Forelimb muscle (tissue), 1 donor: Measurements from ENCODE around the gene AGBL5. TPM values are rescaled to one million over a fixed set of nuclear protein-coding genes. Genes with fewer than 3 reads are reported as not detected.
A peak's percentile ranks its signal among the peaks of the same experiment; 100 is the strongest.

Source experiments
- DNase-seq: peaks from one replicate; pipeline ENCODE4 v3.0.0-alpha.2; 2013; ENCODE audit warnings: low read depth
- polyA plus RNA-seq: library from polyadenylated mRNA; unstranded; fragments of 120-200 nt; gene quantifications from one replicate; pipeline ENCODE4 v1.2.1, GENCODE V29; 2013; ENCODE audit not compliant: insufficient read length

AGBL5 gene, protein sequence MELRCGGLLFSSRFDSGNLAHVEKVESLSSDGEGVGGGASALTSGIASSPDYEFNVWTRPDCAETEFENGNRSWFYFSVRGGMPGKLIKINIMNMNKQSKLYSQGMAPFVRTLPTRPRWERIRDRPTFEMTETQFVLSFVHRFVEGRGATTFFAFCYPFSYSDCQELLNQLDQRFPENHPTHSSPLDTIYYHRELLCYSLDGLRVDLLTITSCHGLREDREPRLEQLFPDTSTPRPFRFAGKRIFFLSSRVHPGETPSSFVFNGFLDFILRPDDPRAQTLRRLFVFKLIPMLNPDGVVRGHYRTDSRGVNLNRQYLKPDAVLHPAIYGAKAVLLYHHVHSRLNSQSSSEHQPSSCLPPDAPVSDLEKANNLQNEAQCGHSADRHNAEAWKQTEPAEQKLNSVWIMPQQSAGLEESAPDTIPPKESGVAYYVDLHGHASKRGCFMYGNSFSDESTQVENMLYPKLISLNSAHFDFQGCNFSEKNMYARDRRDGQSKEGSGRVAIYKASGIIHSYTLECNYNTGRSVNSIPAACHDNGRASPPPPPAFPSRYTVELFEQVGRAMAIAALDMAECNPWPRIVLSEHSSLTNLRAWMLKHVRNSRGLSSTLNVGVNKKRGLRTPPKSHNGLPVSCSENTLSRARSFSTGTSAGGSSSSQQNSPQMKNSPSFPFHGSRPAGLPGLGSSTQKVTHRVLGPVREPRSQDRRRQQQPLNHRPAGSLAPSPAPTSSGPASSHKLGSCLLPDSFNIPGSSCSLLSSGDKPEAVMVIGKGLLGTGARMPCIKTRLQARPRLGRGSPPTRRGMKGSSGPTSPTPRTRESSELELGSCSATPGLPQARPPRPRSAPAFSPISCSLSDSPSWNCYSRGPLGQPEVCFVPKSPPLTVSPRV
- 17.2 TPM for polyA plus RNA-seq

DNA sequence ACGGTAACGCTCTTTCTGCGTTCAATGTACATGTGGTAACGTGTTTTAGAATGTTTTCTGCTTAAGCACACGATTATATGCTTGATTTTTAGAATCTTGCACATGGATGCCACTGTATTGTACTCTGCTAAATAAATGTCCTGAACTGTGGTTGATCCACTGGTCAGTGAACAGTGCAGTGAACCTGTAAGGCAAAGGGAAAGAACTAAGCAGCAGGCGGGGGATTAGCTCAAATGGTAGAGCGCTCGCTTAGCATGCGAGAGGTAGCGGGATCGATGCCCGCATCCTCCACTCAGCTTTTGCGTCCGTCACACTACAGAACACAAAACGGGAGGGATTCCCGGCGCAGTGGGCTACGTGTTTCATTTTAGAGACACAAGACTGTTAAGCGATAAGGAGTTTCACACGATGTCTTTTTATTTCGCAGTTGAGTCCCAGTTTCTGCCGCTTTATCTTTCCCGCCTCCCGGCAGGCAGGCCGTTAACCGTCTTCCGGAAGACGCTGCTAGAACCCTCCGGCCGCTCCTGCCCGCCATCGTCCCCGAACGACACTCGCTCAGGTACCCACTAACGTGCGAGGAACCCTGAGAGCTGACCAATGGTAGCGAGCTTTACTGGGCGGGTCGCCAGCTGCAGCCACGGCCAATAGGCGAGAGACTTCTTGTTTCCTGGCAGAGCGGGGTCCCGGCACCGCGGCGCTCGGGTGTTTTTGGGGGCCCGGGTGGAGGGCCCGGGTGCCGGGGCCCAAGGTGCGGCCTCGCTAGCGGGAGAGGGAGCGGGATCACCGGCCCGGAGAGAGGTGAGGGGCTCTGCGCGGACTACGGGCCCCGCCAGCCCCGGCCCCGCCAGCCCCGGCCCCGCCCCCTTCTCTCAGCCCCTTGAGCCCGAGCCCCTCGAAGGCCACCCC, at the start of gene AGBL5:
AGBL5 (plus strand) TSS at position 673 of the 906 bp plus-strand sequence. CDS start 1,291 bp downstream, outside the sequence.
- peak; percentile 87 for DNase-seq

DNA sequence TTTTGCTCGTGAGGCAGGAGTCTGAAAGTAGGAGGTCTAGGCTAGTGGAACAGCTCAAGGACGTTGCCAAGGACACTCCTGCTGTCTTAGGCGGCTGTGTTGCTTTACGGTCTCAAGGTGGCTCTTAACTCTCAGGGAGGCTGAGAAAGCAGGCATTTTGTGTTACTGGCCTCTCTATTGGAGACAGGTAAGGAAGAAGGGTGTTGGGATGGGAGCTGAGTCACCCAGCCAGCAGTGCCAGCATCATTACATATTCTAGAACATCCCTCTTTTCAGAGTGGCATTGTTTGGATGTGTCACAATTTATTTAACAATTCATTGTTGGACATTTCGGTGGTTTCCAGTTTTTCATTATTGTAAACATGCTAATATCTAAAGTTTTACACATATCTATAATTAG, 49.5 kb upstream of the AGBL5 start:
- DNase-seq: no peak

DNA sequence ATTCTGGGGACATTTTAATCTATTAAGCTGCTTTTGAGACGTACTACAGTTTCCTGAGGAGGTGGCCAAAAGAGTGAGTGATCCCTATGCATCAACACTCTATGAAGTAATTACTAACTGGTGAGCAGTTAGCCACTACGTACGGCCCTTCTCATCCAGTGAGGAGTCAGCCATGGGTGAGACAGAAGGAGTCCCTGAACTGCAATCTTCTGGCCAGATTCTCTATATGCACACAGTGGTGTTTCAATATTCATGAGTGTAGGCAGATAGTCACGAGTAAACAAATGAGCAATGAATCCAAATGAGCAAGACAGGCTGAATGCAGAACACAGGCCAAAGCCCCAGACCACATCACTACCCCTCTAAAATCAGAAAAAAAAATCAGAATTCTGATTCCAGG, 48.5 kb upstream of the AGBL5 start:
- DNase-seq: no peak

DNA sequence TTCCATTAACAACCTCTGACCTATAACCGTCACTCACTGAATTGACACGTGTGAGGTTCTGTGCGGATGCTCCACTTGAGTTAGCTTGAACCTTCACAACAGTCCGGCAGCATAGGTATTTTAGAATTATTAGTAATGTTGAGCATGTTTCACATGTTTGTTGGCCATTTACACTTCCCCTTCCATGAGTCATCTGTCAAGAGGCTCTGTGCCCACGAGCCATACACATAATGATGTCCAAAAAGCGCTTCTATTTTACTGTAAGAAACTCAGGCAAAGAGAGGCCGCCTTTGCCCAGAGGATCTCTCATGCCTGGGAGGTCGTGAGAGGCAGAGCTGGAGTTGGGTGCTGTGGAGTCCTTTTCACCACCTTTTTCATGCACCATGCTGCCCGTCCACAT, 47.6 kb upstream of the AGBL5 start:
- no peak for DNase-seq

DNA sequence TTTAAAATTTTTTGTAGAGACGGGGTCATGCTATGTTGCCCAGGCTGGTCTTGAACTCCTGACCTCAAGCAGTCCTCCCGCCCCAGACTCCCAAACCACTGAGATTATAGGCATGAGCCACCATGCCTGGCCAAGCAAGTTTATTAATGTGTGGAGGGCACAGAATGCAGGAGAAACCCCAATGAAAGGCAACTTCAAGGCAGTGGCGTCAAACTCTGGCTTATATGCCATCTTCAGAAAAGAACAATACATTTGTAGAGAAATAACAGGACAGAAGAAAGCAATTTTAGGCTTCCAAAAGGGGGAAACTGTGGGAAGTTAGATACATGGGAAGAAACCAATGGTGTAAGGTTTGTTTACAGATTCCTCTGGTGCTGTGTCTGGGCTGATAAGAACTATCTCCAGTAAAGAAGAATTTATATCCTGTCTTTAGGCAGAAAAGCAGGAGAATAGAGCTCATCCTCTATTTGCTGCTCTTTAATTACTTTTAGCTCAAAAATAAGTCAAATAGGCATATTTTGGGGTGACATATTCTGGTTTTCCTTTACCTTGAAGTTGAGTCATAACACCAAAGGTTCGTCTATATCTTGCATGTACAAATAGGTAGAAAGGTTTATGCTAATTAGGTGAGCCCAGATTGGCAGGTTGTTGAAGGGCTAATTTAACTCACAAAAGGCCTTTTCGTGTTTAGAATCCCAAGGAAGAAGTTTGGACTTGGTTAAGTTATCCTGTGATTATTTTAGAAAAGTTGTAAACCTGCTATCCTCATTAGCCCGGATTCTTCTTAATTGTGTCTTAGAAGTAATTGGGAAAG, 44.7 kb upstream of the AGBL5 start:
- DNase-seq: no peak

DNA sequence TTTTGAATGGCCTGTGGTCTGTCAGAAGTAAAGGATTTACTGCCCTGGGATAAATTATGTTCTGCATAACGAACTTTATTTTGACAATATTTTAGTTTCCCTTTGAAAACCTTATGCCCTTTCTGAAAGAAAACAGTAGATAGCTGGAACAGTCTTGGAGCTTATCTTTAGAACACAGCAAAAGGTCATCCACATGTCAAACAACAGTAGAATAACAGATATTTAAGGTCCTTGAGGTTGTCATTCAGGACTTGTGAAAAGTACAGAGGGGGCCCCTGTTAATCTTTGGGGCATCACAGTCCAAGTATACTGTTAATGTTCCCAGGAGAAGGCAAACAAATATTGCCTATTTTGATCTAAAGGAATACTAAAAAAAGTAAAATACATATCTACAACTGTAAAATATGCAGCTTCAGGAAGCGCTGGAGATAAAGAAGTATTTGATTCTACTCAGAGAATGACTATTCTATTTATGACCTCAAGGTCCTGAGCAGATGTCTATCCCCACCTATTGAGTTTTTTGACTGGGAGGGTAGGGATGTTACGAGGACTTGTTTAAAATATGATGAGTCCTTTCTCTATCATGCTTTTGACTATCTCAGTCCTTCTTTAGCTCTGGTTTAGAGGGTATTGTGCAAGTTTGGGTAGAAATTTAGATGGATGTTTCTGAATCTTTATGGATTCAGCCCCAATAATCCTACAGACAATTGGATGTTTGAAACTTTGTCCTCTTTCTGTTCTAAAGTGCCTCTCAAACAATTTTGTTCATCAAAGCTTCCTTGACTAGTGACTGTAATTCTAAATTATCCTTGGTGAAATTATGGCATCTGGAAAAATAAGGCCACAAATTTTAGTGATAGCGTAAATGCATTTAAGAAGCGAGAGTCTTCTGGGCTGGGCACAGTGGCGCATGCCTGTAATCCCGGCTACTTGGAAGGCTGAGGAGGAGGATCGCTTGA, 43.8 kb upstream of the AGBL5 start:
- DNase-seq: no peak

DNA sequence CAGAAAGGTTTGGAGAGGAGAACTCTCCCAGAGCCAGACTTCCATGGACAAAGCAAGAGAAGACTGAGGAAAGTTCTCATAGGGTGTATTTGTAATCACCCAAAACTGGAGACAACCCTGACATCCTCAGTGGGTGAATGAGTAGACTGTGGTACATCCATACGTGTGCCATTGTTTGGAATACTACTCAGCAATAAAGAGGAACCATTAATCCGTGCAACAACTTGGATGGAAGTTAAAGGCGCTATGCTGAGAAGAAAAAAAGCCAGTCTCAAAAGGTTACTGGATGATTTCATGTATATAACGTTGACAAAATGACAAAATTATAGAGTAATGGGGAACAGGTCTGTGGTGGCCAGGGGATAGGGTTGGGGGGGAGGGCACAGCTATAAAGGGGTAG, 42.8 kb upstream of the AGBL5 start:
- no peak for DNase-seq

DNA sequence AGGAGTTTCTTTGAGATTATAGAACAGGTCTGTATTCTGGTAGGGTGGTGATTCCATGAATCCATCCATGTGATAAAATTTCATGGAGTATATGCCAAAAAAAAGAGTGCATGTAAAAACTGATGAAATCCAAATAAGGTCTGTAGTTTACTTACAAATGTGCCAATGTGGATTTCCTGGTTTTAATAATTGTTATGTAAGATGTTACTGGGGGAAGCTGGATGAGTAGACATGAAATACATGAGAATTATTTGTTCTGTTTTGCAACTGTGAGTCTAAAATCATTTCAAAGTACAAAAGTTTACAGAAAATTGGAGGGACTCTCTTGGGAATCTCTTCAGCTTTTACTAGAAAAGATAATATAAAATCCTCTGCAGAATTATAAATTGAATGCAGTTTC, 42.4 kb upstream of the AGBL5 start:
- DNase-seq: no peak

DNA sequence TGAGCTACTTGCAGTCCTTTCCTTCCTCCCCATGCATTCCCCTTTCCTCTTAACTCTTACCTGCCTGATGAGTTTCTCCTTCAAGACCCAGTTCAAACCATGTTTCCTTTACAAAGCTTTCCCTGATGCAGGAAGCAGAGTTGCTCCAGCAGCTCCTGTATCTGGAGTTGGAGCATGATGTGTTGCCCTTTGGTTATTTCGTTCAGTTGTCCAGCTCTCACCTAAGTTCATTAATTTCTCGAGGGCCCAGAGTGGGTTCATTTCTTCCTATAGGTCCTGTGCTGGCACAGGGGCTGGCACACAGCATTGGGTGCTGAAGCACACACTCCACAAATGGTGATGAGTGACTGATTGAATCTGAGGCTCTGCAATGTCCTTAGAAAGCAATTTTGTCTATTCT, 41.8 kb upstream of the AGBL5 start:
- no peak for DNase-seq

DNA sequence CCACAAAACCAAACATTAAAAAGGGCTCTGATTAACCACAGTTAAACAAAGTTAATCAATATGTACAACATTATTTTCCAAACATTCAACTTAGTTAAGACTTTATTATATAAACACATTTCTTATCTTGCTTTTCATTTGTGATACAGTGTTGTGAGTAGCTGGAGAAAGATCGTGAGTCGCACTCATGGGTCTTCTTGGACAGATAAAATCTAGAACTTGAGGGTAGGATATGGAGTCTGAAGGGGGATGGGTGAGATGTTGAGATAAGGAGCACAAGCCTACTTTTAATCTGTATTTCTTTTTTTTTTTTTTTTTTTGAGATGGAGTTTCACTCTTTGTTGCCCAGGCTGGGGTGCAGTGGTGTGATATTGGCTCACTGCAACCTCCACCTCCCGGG, 41.3 kb upstream of the AGBL5 start:
- no peak for DNase-seq

DNA sequence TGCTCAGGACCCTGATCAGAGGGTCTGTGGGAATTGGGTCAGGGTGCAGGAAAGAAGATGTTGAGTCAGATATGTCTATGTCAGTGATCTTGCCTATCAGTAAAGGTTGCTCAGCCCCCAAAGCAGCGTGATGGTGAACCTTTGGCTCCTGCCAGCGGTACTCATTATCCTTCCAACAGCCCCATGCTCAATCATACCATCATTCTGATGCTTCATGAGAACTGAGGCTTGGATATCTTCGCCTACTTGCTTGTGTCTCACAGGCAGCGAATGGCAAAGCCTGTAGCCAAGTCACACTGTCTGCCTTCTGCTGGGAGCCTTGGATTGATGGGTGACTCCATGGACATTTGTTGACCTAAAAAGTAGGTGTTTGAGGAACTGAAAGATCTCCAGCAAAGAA, 37.7 kb upstream of the AGBL5 start:
- no peak for DNase-seq

DNA sequence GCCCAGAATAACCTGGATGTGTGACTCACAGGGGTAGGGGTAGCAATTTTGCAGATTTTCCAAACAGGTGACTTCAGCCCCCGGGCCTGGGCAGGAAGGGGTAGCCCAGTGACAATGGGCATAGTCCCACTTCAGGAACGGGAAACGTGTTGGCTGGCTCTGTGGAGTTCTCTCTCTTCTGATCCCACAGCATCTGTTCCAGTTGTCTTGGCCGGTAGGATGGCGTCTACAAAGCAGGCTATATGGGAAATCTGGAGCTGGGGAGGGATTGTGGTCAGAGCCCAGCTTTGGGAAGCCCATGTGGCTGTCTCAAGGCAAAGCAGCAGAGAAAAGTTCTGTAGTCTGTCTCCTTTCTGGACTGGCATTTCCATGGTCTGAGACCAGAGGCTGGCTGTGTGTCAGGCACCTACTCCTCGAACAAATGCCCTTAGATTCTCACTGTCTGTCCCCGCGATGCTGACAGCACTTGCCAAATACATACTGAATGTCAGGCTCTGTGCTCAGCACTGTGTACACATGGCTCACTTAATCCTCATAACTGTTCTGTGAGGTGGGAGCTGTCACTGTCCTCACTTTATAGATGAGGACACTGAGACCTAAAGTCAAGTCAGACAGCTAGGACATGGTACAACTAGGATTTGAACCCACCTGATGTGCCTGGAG, 36.6 kb upstream of the AGBL5 start:
- DNase-seq: no peak

DNA sequence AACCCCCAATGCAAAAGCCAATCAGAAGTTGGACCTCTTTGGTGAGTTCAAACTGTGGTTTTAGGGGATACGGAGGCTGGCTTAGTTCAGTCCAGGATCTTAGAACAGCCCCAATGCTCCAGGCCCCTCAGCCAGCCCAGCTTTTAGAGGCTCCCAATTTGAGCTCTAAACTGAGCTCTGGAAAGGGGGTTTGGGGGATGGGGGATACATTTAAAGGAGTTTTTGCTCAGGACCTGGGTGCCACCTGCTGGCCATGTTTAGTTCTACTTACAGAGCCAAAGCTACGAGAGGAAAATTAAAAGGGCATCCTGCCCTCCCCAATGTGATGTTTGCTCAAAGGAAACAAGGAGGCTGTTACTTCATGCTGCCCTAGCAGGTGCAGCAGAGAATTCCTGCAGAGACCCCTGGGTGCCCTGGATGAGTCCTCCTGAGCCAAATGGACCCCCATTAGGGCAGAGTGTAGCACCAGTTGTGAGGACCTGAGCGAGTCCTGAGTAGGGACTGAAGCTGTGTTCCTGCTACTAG, 34.6 kb upstream of the AGBL5 start:
- no peak for DNase-seq

DNA sequence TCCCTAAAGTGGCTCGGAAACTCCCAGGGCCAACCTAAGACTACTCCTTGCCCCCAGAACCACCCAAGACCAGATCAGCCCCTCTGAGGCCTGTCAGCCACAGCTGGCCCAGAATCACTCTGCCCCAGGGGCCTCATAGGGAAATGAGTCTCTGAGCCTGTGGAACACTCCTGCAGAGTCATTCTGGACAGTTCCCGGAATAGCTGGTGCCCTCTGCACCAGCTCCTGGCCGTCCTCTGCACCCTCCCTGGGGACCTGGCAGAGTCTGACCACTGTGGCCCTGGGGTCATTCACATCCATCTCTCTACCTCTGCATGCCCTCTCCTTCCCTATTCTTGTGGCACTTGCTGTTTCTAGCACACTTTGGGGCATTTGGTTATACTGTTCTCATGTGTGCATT, 33.3 kb upstream of the AGBL5 start:
- DNase-seq: no peak

DNA sequence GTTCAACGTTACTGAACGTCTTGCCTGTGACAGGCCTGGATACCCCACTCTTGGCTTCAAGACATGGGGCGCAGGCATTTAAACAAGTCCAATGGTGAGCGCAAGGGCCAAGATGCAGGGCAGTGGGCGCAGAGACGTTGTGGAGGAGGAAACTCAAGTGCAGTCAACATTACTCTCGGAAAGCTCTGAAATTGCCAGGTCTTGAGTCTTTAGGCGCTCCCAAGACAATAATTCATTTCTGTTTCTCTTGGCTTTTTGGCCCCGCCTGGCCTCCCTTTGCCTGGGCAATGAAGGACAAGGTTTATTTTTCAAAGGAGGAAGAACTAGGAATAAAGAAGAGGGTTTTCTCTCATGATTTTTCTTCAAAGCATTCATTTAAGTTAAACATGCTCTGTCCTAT, 32.0 kb upstream of the AGBL5 start:
- DNase-seq: no peak

DNA sequence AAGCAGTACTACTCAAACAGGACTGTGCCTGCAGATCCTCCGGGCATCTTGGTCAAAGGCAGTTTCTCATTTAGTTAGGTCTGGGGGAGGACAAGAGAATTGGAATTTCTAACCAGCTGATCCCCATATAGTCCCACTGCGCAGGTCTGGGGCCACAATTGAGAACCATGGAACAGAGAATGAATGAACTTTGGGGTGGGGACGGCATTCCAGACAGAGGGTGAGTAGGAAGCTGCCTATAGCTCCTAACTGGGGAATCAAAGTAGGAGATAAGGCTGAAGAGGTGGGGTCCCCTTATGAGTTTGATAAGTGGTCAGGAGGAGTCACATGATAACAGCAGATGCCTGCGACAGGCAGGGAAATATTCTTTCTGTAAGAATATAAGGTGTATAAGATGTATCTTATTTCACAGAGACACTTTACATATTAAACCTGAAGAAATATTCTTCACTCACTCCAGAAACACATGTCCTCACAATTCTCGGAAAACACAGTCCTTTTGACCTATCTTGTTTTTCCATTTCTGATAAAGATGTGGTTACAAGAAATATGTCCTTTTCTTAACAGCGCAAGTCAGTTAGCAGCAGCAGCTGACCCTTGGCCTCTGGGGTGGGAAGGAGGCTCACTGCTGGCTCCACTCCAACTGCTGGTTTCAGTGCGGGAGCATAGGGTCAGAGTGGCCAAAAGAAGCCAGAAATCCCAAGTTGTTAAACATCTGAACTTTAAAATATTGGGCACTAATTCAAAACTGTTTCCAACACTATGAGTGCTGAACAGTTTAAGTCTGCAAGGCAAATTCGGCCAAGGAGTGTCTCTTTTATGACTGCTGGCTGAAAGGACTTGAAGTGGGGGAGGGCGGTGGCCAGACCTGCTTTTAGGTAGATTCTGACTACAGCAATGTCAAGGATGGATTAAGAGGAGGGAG, 31.3 kb upstream of the AGBL5 start:
- DNase-seq: no peak

DNA sequence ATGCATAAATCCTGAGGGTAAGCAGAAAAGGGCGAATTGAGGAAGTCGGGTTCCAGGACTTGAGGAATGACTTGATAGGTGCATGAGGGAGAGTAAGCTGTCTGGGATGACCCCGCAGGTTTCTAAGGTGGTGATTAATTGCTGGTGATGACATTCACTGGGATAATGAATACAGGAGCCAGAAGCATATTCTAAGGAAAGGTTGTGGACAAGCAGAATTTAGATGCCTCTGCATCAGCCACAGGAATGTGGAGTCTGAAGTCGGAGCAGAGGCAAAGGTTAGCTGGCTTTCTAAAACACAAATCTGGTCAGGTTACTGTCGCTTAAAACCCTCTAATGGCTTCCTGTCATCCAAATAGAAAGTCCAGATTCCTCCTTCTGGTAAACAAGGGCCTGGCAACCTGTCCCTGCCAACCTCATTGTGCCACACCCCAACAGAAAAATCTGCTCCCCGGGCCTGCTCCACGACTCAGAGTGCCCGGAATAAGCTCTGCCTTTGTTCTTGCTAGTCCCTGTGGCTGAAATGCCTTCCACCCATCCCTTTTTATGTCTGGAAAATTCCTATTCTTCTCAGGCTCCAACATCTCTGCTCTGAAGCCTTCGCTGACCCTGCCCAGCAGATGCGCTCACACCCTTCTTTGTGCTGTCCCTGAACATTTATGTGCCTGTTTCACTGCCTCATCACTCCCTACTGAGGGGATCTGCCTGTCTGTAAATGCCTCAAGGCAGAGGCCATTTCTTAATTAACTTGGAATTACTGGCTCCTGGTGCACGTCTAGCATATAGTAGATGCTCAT, 30.0 kb upstream of the AGBL5 start:
- no peak for DNase-seq
